ENCODE results near the gene SELENOI. TPM values are rescaled to one million over a fixed set of nuclear protein-coding genes. Genes with fewer than 3 reads are reported as not detected.

The SELENOI gene
- total and polyA plus RNA-seq, 2 donors (not counting 3 experiments of a cell fraction or from before 2014, with no cell fraction given) = 10.8 to 25.3 TPM

- no peaks in the 10 kb centered on the region for H3K9me3 ChIP-seq (replicated peaks; ENCODE audit: control insufficient read depth, insufficient read depth, low read length)
- POLR2A ChIA-PET = interaction anchor here (1.4 kb wide), 1 partner anchor 10 kb away, joined by 3 read pairs; no protein-coding TSS in a partner anchor
- TF ChIP-seq, protein P1, sequence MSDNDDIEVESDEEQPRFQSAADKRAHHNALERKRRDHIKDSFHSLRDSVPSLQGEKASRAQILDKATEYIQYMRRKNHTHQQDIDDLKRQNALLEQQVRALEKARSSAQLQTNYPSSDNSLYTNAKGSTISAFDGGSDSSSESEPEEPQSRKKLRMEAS (IDR thresholded peaks at IDR 0.05; ENCODE audit: insufficient read depth, insufficient read length) = no peak
- peak; percentile 21 for TF ChIP-seq POLR2A (IDR thresholded peaks at IDR 0.05; ENCODE audit: low read depth, low read length)
- peak; percentile 50 for TF ChIP-seq FOS (IDR thresholded peaks at IDR 0.05; ENCODE audit: borderline replicate concordance, insufficient read depth, low read length)
- H3K27ac ChIP-seq (ENCODE audit: insufficient read depth, low read depth, low read length) = peak overlapping the region; percentile 93
- no peaks in the 10 kb centered on the region for H4K20me1 ChIP-seq (replicated peaks; ENCODE audit: control insufficient read depth, extremely low read depth, insufficient read depth, low read length)
- H3K4me3 ChIP-seq (replicated peaks in 1 of 3; ENCODE audit: insufficient read depth in 1 of 3, low read depth in 1 of 3, low read length in 3 of 3) = peak overlapping the region; percentile 76 to 93 (median 90)
- DNase-seq (ENCODE audit: low read depth, low spot score) (peak; percentile 36), FAIRE-seq (peak; percentile 61)
- intact Hi-C loops (cut with micrococcal nuclease) (loop anchor here (1.0 kb wide), 1 partner anchor 113 kb away; no protein-coding TSS in a partner anchor), dilution Hi-C loops (cut with MboI; ENCODE audit: extremely low pct_ligation_motif_present, low sequenced_read_pairs) (no loop called here)
- no peaks in the 10 kb centered on the region for H3K36me3 ChIP-seq (ENCODE audit: control insufficient read depth in 2 of 2, extremely low read depth in 1 of 2, insufficient read depth in 2 of 2, low read length in 2 of 2)
- CTCF ChIA-PET = interaction anchor here (1.3 kb wide), 1 partner anchor 14 kb away, joined by 3 read pairs; no protein-coding TSS in a partner anchor
- H3K9ac ChIP-seq (replicated peaks; ENCODE audit: extremely low read depth, insufficient read depth, low read length) = peak overlapping the region; percentile 96
- peaks cover 20% of the 10 kb centered on the region for H3K4me1 ChIP-seq (ENCODE audit: control insufficient read depth, extremely low read depth, insufficient read depth, low read length)
- peaks cover 31% of the 10 kb centered on the region for H3K79me2 ChIP-seq (ENCODE audit: control insufficient read depth, insufficient read depth, low read length)
- H2AFZ ChIP-seq (ENCODE audit: low read depth, low read length) = no peak overlapping the region
- no peaks in the 10 kb centered on the region for H3K27me3 ChIP-seq (ENCODE audit: control insufficient read depth in 2 of 2, insufficient read depth in 2 of 2, low read length in 2 of 2)
- no TSS peak for BruUV-seq (replicated peaks)
- H3K9me1 ChIP-seq (replicated peaks; ENCODE audit: control insufficient read depth, extremely low read depth, insufficient read depth, low read length) = no peaks in the 10 kb centered on the region
- peak overlapping the region; percentile 55 for H3K4me2 ChIP-seq (ENCODE audit: insufficient read depth, low read length)
Measured at GRCh38 chr2:26344581-26345282, 1.2 kb upstream of the SELENOI start.

DNA sequence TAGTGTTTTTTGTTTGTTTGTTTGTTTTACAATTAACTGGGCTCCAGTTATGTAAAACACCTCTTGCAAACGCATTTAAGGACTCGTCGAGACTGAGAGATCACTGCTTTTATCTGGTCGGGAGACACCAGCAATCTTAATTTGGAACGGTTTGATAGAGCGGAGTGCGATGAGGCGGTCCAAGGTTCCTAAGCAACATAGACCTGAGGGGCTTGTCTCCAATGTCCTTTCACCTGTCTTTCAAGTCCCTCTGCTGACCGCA is 729 bp upstream of the SELENOI start:
- TF ChIP-seq FOS (IDR thresholded peaks at IDR 0.05; ENCODE audit: borderline replicate concordance, insufficient read depth, low read length) (no peak), POLR2A (IDR thresholded peaks at IDR 0.05; ENCODE audit: low read depth, low read length) (no peak), CTCF (IDR thresholded peaks at IDR 0.05; ENCODE audit: extremely low read depth in 1 of 2, insufficient read depth in 1 of 2, low read depth in 1 of 2, low read length in 2 of 2) (no peak), EZH2 (IDR thresholded peaks at IDR 0.05; ENCODE audit: borderline replicate concordance, low read depth, low read length, severe bottlenecking) (no peak), JUN (IDR thresholded peaks at IDR 0.05; ENCODE audit: borderline replicate concordance, insufficient read depth, insufficient read length, low read depth) (no peak), GATA2 (IDR thresholded peaks at IDR 0.05; ENCODE audit: insufficient read depth, insufficient read length, low read depth, low read length) (no peak), POLR2AphosphoS5 (IDR thresholded peaks at IDR 0.05; ENCODE audit: insufficient read depth, low read depth, low read length) (no peak)
- H3K4me1 ChIP-seq (ENCODE audit: control insufficient read depth, extremely low read depth, insufficient read depth, low read length) = peaks cover 20% of the 10 kb centered on the region
- no peaks in the 10 kb centered on the region for H3K27me3 ChIP-seq (ENCODE audit: control insufficient read depth in 2 of 2, insufficient read depth in 2 of 2, low read length in 2 of 2)
- intact Hi-C loops (cut with micrococcal nuclease) (loop anchor here (1.0 kb wide), 1 partner anchor 112 kb away; no protein-coding TSS in a partner anchor), dilution Hi-C loops (cut with MboI; ENCODE audit: extremely low pct_ligation_motif_present, low sequenced_read_pairs) (no loop called here)
- no peaks in the 10 kb centered on the region for H3K9me3 ChIP-seq (replicated peaks; ENCODE audit: control insufficient read depth, insufficient read depth, low read length)
- TSS peak; percentile 95 for BruUV-seq (replicated peaks)
- FAIRE-seq = no peak
- DNase-seq (ENCODE audit: low read depth, low spot score) = no peak
- H3K79me2 ChIP-seq (ENCODE audit: control insufficient read depth, insufficient read depth, low read length) = peaks cover 34% of the 10 kb centered on the region
- H3K9me1 ChIP-seq (replicated peaks; ENCODE audit: control insufficient read depth, extremely low read depth, insufficient read depth, low read length) = no peaks in the 10 kb centered on the region
- peak overlapping the region; percentile 96 for H3K9ac ChIP-seq (replicated peaks; ENCODE audit: extremely low read depth, insufficient read depth, low read length)
- H3K27ac ChIP-seq (ENCODE audit: insufficient read depth, low read depth, low read length) = peak overlapping the region; percentile 93
- ChIA-PET CTCF (interaction anchor here (0.7 to 1.3 kb wide), 3 partner anchors 14 to 233 kb away, joined by 3 read pairs; no protein-coding TSS in a partner anchor), POLR2A (interaction anchor here (1.4 kb wide), 1 partner anchor 11 kb away, joined by 3 read pairs; no protein-coding TSS in a partner anchor)
- H3K4me2 ChIP-seq (ENCODE audit: insufficient read depth, low read length) = peak overlapping the region; percentile 55
- H2AFZ ChIP-seq (ENCODE audit: low read depth, low read length) = peak overlapping the region; percentile 94
- H3K4me3 ChIP-seq (replicated peaks in 1 of 3; ENCODE audit: insufficient read depth in 1 of 3, low read depth in 1 of 3, low read length in 3 of 3) = peak overlapping the region; percentile 76 to 93 (median 90)
- no peaks in the 10 kb centered on the region for H3K36me3 ChIP-seq (ENCODE audit: control insufficient read depth in 2 of 2, extremely low read depth in 1 of 2, insufficient read depth in 2 of 2, low read length in 2 of 2)
- no peaks in the 10 kb centered on the region for H4K20me1 ChIP-seq (replicated peaks; ENCODE audit: control insufficient read depth, extremely low read depth, insufficient read depth, low read length)
